HG02970 (cell line): ENCODE results near the gene CECR2.
"Not testable (repeated sequence)": the region's sequence is repeated elsewhere in the genome, so short reads cannot be mapped to it uniquely, and the experiment has no call there.

ENCODE experiments used
- ATAC-seq: cut with Tn5 transposase; IDR thresholded peaks from one replicate; pipeline ENCODE4 v1.9.1; 2021; ENCODE audit warnings: mild to moderate bottlenecking, moderate library complexity, moderate number of reproducible peaks; ENCODE audit not compliant: unreplicated experiment, low FRiP score

The CECR2 gene

GRCh38 chr22:17562906-17563870 is 193.9 kb downstream of the CECR2 start, which contains the start of gene SLC25A18:
Gene SLC25A18 (plus strand): TSS chr22:17563498. CDS start chr22:17579945, 16,447 bp downstream.
- ATAC-seq, result no peak

DNA sequence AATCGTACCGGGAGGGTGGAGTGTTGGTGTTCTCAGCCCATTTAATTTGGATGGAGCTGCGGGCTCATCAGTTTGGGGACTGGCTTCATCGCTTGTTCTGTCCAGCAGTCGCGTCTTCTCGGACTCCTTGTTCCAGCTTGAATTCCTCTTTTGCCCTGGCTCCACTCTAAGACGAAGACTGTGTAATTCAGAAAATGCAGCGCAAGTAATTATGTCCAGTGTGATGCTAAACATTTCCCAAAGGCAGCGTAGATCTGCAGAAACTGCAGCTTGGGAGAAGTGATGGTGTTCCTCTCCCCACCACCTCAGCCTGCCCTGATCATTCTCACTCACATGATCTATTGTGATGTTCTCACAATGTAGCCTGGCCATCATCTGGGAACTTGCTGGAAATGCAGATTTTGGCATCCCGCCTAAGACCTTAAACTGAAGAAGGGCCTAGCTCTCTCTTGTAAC is 194.7 kb downstream of the CECR2 start:
- ATAC-seq, result no peak

DNA sequence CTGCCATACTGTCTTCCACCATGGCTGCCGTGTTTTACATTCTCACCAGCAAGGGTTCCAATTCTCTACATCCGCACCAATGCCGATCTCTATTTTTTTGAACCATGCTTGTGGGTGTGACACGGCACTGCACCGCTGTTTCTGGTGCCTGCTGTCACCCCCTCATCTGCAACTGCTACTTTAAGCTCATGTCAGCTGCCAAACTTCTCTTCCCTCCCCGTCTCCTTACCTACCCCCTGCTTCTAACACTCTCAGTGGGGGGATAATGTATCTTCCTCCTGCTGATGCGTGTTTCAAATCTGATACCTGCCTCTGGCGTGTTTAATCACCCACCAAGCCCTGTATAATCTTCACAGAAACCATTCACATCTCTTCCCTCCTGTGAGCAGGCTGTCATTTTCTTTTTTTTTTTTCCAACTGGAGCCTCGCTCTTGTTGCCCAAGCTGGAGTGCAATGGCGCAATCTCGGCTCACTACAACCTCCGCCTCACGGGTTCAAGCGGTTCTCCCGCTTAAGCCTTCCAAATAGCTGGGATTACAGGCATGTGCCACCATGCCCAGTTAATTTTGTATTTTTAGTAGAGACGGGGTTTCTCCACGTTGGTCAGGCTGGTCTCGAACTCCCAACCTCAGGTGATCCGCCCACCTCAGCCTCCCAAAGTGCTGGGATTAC is 196.9 kb downstream of the CECR2 start:
- ATAC-seq, result not testable (repeated sequence)

DNA sequence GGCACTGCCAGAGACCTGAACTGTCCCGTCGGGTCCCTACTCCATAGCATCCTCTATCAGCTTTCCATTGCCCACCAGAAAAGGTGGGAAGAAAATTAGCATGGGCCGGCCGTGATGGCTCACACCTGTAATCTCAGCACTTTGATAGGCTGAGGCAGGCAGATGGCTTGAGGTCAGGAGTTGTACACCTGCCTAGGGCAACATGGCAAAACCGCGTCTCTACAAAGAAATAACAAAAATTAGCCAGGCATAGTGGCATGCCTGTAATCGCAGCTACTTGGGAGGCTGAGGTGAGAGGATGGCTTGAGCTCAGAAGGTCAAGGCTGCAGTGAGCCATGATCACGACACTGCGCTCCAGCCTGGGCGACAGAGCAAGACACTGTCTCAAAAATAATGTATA is 197.5 kb downstream of the CECR2 start:
- ATAC-seq, result no peak

DNA sequence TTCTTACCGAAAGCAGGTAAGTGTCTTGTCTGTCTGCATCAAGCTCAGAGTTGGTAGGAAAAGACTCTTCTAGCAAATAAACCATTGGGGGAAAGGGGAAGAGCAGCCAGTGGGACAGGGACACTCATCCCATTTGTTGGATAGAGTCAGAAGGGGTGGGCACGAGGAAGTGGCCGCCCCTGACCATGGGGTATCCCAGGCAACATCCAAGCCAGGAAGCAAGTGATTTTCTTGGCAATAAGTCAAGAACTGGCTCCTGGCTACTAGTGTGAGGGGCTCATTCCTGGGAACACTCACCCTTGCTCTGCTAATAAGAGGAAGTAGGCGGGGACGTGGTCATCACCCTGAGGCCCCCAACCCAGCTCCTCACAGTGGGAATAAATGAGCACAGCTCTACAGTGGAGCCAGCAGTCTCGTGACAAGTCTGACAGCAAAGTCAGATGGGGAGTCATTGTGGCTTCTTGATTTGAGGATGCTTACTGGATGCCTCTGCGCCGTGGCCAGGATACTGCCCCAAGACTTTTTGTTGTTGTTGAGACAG is 200.8 kb downstream of the CECR2 start:
- ATAC-seq, result no peak

DNA sequence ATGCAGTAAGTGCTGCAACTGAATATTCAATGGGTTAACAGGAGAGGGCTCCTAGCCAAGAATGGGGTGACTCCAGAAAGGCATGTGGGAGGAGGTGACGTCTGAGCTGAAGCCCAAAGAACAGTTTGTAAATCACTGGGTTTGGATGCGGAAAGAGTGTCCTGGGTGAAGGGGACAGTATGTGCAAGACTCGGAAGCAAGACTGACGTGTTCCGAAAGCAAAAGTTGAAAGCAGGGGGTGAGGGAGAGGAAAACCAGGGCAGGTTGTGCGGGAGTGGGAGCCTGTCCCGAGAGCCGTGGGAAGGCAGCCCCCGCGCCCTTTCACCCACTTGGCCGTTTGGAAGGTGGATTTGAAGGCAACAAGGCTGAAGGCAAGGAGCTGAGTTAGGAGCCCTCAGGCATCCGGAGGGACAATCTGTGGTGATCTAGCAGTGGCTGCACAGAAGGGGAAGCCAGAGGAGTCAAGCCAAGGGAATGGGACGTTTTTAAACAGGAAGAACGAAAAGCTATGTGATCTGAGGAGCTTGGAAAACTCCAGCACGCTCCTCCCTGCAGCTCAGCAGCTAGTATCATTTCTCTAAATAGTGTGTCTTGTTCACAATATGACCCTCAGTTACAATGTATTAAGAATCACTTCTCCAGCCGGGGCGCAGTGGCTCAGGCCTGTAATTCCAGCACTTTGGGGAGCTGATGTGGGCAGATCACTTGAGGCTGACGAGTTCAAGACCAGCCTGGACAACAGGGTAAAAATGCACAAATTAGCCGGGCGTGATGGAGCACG is 201.8 kb downstream of the CECR2 start:
- ATAC-seq, result no peak

DNA sequence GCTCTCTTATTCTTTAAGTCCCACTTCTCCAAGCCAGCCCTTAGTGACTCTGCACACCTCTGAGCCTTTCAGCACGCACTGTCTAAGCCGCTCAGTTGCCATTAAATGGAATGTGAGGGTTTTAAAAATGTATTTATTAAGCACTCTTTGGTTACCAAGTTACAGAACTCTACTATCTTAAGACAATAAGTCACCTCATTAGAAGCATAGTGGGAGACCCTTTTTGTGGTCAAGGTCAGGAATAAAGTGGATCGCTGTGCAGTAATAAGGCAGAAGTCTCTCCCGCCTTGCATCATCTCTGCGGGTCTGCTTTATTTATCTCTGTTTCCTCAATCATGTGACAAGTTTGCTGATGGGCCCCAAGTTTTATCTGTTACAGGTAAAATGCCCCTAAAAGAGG is 205.9 kb downstream of the CECR2 start:
- no peak for ATAC-seq

GRCh38 chr22:17575681-17576080 is 206.4 kb downstream of the CECR2 start:
- ATAC-seq, result no peak

DNA sequence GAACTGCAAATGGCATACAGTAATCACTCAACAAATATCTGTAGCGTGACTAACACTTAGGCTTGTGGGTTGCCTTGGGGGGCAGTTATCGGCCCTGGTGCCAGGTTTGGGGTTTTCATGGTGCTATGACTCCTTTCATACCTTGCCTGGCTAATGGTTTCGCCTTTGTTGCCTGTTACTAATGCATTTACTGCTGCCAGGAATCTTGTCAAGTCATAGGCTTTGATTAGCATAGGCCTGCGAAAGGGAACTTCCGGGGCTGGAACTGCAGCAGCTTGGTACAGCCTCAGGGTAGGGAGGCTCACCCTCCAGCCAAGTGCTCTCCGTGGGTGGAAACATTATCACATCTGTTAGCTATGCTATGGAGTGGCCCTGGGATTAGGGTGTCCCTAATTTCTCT is 207.2 kb downstream of the CECR2 start:
- ATAC-seq, result no peak

- ATAC-seq, result no peak
Measured at GRCh38 chr22:17578136-17578754, 209.0 kb downstream of the CECR2 start.

GRCh38 chr22:17579535-17579981 is 210.3 kb downstream of the CECR2 start:
- no peak for ATAC-seq

DNA sequence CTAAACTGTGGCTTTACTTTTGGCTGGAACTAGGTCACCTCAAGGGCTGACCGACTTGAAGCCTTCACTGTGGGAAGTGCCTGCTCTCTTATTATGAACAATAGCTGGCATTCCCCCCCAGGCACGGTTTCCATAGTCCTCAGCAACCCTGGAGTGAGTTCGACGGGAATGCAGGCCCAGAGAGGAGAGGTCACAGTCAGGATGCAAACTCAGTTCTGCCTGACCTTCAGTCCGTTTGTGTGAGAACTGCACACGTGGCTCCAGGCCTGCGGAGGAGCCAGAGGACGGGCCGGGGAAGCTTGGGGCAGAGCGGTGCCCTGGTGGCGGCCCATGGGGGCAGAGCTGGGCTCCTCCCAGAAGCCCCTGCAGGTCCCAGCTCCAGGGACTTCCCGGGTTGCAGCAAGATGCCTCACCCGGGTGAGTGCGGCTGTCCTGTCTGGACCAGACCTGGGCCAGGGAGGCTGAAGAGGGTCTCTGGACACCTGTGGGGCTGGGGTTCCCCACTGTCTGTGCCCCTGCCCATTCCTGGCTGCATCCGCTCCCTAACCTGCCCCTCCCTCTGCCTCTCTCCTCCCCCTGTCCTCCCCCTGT is 211.3 kb downstream of the CECR2 start:
- no peak for ATAC-seq

DNA sequence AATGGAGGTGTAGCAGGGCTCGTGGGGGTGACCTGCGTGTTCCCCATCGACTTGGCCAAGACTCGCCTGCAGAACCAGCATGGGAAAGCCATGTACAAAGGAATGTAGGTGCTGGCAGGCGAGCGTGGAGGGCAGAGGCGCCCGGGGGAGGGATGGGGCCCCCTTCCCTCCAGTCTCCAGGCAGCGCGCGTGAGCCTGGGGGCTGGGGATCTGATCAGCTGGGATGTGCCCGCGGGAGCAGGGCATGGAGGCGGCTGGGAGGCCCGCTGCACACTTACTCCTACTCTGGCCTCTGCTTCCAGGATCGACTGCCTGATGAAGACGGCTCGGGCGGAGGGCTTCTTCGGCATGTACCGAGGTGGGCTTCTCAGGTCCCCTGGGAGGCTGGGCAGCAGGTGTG is 211.8 kb downstream of the CECR2 start:
- no peak for ATAC-seq

DNA sequence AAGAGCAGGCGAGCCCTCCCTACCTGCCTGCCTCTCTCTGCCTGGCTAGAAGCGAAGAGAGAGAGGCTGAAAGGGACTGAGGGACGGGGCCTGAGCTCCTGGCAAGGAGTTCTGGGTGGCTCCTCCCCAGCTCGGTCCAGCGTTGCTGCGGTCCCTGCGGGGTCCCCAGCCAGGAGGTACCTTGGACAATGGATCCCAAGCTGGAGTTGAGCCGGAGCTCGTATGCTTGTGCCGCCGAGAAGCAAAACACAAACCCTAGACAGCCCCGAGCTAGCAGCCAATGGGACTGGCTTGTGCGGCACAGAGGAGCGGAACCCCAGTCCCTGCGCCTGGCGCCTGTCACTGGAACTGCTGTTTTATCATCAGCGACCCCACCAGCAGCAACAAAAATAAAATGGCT is 212.4 kb downstream of the CECR2 start:
- no peak for ATAC-seq

DNA sequence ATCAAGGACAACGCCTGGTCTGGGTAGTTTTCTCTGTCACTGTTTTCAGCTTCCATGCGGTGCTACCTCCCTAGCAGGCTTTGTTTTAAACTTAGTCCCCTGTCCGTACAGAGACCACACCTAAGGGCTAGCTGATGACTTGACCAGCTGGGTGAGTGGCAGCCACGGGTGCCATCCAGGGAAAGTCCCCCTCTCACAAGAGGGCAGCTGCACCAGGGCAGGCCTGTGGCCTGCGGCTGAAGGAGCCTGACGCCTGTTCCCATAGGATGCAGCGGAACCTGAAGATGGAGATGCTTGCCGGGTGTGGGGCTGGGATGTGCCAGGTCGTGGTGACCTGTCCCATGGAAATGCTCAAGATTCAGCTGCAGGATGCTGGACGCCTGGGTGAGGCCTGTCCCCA is 213.9 kb downstream of the CECR2 start:
- ATAC-seq, result no peak

DNA sequence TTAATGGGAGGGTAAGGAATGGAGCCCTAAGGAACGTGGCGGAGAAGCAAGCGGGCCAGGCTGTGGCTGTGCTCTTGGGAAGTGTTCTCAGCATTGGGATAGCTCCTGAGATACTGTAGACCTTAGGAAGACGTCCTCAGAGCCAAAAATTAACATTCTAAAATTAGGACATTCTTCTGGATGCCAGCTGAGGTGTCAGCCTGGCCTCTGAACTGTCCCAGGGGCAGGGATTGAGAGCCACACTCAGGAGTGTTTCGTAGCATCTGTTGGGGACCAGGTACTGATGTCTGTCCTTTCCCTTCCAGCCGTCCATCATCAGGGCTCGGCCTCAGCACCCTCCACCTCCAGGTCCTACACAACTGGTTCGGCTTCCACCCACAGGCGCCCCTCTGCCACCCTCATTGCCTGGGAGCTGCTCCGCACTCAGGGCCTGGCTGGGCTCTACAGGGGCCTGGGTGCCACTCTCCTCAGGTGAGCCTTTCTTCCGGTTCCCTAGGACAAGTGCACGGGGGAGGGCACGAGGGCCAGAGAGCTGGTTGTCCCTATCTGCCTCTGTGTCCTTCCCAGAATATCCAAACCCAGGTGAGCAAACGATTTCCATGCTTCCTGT is 217.7 kb downstream of the CECR2 start:
- no peak for ATAC-seq

DNA sequence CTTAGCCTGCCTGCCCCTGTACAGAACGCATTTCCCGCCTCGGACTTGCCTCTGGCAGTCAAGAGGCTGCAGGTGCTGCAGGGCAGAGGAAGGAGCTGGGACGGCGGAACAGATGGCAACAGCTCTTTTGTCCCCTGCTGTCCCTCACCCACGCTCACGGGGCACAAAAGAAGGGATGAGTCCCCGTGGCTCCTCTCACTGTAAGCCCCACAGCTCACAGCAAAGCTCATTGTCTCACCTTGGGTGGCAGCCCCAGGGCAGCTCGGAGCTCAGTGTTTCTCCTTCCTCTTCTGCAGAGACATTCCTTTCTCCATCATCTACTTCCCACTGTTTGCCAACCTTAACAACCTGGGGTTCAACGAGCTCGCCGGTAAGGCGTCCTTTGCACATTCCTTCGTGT is 218.4 kb downstream of the CECR2 start:
- no peak for ATAC-seq

DNA sequence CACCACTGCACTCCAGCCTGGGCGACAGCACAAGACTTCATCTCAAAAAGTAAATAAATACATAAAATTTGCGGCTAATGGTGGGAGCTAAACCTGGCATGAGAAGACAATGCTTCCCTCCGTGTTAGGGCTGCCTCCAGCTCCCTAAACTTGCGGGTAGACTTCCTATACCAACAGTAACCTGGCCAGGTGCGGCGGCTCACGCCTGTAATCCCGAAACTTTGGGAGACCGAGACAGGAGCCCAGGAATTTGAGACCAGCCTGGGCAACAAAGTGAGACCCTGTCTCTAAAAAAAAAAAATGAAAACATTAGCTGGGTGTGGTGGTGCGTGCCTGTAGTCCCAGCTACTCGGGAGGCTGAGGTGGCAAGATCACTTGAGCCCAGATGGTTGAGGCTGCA is 219.3 kb downstream of the CECR2 start:
- no peak for ATAC-seq

- ATAC-seq, result no peak
Measured at GRCh38 chr22:17589810-17590375, 220.6 kb downstream of the CECR2 start.
